ENCODE results near the gene SYCE3. TPM values are rescaled to one million over a fixed set of nuclear protein-coding genes. Genes with fewer than 3 reads are reported as not detected.

SYCE3 gene
- total RNA-seq, 3 donors from 2014 or later: not detected

DNA sequence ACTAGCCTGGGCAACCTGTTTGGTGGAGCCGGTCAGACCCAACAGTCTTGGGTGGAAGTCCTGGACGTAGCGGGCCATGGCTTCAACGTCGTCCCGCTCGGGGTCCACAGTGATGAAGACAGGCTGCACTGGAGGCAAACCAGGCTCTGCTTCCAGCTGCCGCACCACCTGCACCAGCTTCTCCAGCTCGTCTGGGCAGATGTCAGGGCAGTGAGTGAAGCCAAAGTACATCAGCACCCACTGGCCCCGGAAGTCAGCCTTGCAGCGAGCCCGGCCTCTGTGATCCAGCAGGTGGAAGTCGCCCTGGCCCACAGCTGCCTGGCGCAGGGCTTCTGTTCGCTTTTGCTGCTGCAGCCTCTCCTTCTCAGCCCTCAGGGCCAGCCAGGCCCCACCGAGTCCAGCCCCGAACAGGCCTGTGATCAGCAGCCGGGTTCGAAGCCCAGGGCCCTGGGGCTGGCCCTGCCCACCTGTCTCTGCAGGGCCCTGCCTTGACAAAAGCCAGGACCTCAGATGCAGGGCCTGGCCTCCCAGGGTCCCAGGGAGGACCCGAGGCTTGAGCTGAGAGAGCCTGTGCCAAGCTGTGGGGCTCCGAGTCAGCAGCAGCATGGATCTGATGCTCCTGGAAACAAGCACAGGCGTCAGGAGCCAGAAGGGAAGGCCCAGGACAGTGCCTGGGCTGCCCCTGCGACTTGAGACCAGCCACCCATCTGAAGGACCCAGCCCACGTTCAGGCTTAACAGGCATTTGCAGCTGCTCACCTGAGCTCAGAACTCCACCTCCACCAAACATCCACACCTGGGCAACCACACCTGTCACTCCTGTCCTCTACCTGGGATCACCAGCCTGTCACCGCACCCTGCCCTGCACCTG lies 38.7 kb downstream of the SYCE3 start:
- no peak for TF ChIP-seq CTCF (IDR thresholded peaks at IDR 0.05)
- Histone ChIP-seq H3K36me3 (ENCODE audit: low read depth) (peaks cover 7% of the 10 kb centered on the region), H3K4me1 (ENCODE audit: low read depth) (peaks cover 35% of the 10 kb centered on the region), H3K4me3 (peak overlapping the region; percentile 46), H3K9me3 (no peaks in the 10 kb centered on the region)
- ATAC-seq (peak; percentile 4), DNase-seq (peak in 2 of 3 donors; percentile 55 to 76)
- intact Hi-C loops (cut with DNase I, micrococcal nuclease): no loop called here

DNA sequence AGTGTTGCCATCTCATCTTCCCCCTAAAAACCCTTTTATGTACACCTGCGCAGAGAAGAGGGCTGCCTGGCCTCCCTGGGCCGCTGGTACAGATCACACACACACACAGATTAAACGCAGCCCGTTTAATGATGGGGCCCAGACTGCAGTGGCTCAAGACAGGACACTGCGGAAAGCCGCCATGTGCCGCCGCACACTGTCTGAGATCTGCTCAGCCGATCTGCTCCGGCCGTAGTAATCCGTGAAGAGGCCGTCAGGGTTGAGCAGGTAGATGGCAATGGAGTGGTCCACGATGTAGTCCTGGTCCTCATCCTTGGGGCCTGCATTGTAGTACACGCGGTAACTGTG lies 39.3 kb downstream of the SYCE3 start:
- intact Hi-C loops (cut with DNase I, micrococcal nuclease): no loop called here
- H3K9me3 ChIP-seq: no peaks in the 10 kb centered on the region
- DNase-seq: no peak
- no peak for ATAC-seq
- H3K4me1 ChIP-seq (ENCODE audit: low read depth): peaks cover 32% of the 10 kb centered on the region
- H3K36me3 ChIP-seq (ENCODE audit: low read depth): peaks cover 7% of the 10 kb centered on the region
- TF ChIP-seq CTCF (IDR thresholded peaks at IDR 0.05): no peak
- H3K4me3 ChIP-seq: no peak overlapping the region

- Histone ChIP-seq H3K4me3 (no peak overlapping the region), H3K4me1 (ENCODE audit: low read depth) (peaks cover 28% of the 10 kb centered on the region), H3K9me3 (no peaks in the 10 kb centered on the region), H3K36me3 (ENCODE audit: low read depth) (peaks cover 7% of the 10 kb centered on the region)
- ATAC-seq: no peak
- DNase-seq: no peak
- TF ChIP-seq CTCF (IDR thresholded peaks at IDR 0.05): no peak
- intact Hi-C loops (cut with DNase I, micrococcal nuclease): no loop called here
Observed at GRCh38 chr22:50522806-50523438, 39.8 kb downstream of the SYCE3 start.

GRCh38 chr22:50522208-50522805 lies 40.4 kb downstream of the SYCE3 start:
- Histone ChIP-seq H3K4me3 (no peak overlapping the region), H3K9me3 (no peaks in the 10 kb centered on the region), H3K36me3 (ENCODE audit: low read depth) (peaks cover 7% of the 10 kb centered on the region), H3K4me1 (ENCODE audit: low read depth) (peaks cover 24% of the 10 kb centered on the region)
- peak in 1 of 3 donors; percentile 47 for DNase-seq
- intact Hi-C loops (cut with DNase I, micrococcal nuclease): no loop called here
- TF ChIP-seq CTCF (IDR thresholded peaks at IDR 0.05): no peak
- ATAC-seq: no peak

GRCh38 chr22:50521710-50522109 lies 41.0 kb downstream of the SYCE3 start:
- no peak for TF ChIP-seq CTCF (IDR thresholded peaks at IDR 0.05)
- H3K4me3 ChIP-seq: no peak overlapping the region
- ATAC-seq (no peak), DNase-seq (peak in 1 of 3 donors; percentile 50)
- peaks cover 18% of the 10 kb centered on the region for H3K4me1 ChIP-seq (ENCODE audit: low read depth)
- H3K9me3 ChIP-seq: no peaks in the 10 kb centered on the region
- intact Hi-C loops (cut with DNase I, micrococcal nuclease): no loop called here
- H3K36me3 ChIP-seq (ENCODE audit: low read depth): peaks cover 7% of the 10 kb centered on the region

All from mucosa of descending colon (tissue), 3 donors.